IPS-15b (cell line): ENCODE measurements around the gene NEIL3.
"Not testable (repeated sequence)": the region's sequence is repeated elsewhere in the genome, so short reads cannot be mapped to it uniquely, and the experiment has no call there.

Source experiments
- H3K27me3 ChIP-seq: one replicate; pipeline ENCODE4 v1.6.1; 2013; ENCODE audit warnings: low read length; ENCODE audit not compliant: control insufficient read depth, insufficient read depth
- H3K36me3 ChIP-seq: one replicate; pipeline ENCODE4 v1.6.1; 2013; ENCODE audit warnings: low read length; ENCODE audit not compliant: control insufficient read depth, insufficient read depth
- H3K4me1 ChIP-seq: one replicate; pipeline ENCODE4 v1.6.1; 2013; ENCODE audit warnings: mild to moderate bottlenecking, low read length; ENCODE audit not compliant: control insufficient read depth, insufficient read depth
- H3K4me3 ChIP-seq: one replicate; pipeline ENCODE4 v1.5.1; 2013; ENCODE audit warnings: low read depth, low read length
- H3K9ac ChIP-seq: one replicate; pipeline ENCODE4 v1.6.1; 2013; ENCODE audit warnings: low read depth, mild to moderate bottlenecking, low read length
- H3K9me3 ChIP-seq: one replicate; pipeline ENCODE4 v1.6.1; 2013; ENCODE audit warnings: mild to moderate bottlenecking, low read length; ENCODE audit not compliant: control insufficient read depth, insufficient read depth

Gene NEIL3

GRCh38 chr4:177304094-177304493, 5.6 kb upstream of the NEIL3 start:
- no peak overlapping the region for H3K4me3 ChIP-seq
- no peaks in the 10 kb centered on the region for H3K27me3 ChIP-seq
- no peak overlapping the region for H3K9ac ChIP-seq
- H3K4me1 ChIP-seq, result no peaks in the 10 kb centered on the region
- no peaks in the 10 kb centered on the region for H3K36me3 ChIP-seq
- no peaks in the 10 kb centered on the region for H3K9me3 ChIP-seq

- not testable (repeated sequence) for H3K4me3 ChIP-seq, H3K36me3 ChIP-seq, H3K4me1 ChIP-seq, H3K27me3 ChIP-seq, H3K9ac ChIP-seq, H3K9me3 ChIP-seq
These were observed 4.8 kb upstream of the NEIL3 start for GRCh38 chr4:177304864-177305263.

- no peak overlapping the region for H3K9ac ChIP-seq
- no peaks in the 10 kb centered on the region for H3K9me3 ChIP-seq
- H3K4me3 ChIP-seq, result no peak overlapping the region
- no peaks in the 10 kb centered on the region for H3K36me3 ChIP-seq
- H3K27me3 ChIP-seq, result no peaks in the 10 kb centered on the region
- no peaks in the 10 kb centered on the region for H3K4me1 ChIP-seq
These were observed 1.5 kb upstream of the NEIL3 start for GRCh38 chr4:177308125-177308524.

- Histone ChIP-seq H3K4me1 (no peaks in the 10 kb centered on the region), H3K9me3 (no peaks in the 10 kb centered on the region), H3K9ac (no peak overlapping the region), H3K27me3 (no peaks in the 10 kb centered on the region), H3K4me3 (no peak overlapping the region), H3K36me3 (no peaks in the 10 kb centered on the region)
These were observed 690 bp upstream of the NEIL3 start for GRCh38 chr4:177308847-177309521.

GRCh38 chr4:177311589-177311988, 1.9 kb downstream of the NEIL3 start:
- H3K9ac ChIP-seq, result no peak overlapping the region
- no peaks in the 10 kb centered on the region for H3K27me3 ChIP-seq
- no peaks in the 10 kb centered on the region for H3K4me1 ChIP-seq
- H3K36me3 ChIP-seq, result no peaks in the 10 kb centered on the region
- no peaks in the 10 kb centered on the region for H3K9me3 ChIP-seq
- H3K4me3 ChIP-seq, result no peak overlapping the region

- no peaks in the 10 kb centered on the region for H3K4me1 ChIP-seq
- H3K9ac ChIP-seq, result no peak overlapping the region
- H3K36me3 ChIP-seq, result no peaks in the 10 kb centered on the region
- H3K9me3 ChIP-seq, result no peaks in the 10 kb centered on the region
- H3K4me3 ChIP-seq, result no peak overlapping the region
- no peaks in the 10 kb centered on the region for H3K27me3 ChIP-seq
These were observed 3.6 kb downstream of the NEIL3 start for GRCh38 chr4:177313263-177313662.

GRCh38 chr4:177315767-177316464, 6.2 kb downstream of the NEIL3 start:
- no peak overlapping the region for H3K9ac ChIP-seq
- H3K4me1 ChIP-seq, result peaks cover 3% of the 10 kb centered on the region
- H3K27me3 ChIP-seq, result no peaks in the 10 kb centered on the region
- H3K4me3 ChIP-seq, result no peak overlapping the region
- H3K36me3 ChIP-seq, result no peaks in the 10 kb centered on the region
- H3K9me3 ChIP-seq, result no peaks in the 10 kb centered on the region

GRCh38 chr4:177320721-177321120, 11.0 kb downstream of the NEIL3 start:
- Histone ChIP-seq H3K4me1 (peaks cover 3% of the 10 kb centered on the region), H3K36me3 (no peaks in the 10 kb centered on the region)

GRCh38 chr4:177321647-177322046, 12.0 kb downstream of the NEIL3 start:
- H3K4me1 ChIP-seq, result peaks cover 3% of the 10 kb centered on the region
- H3K36me3 ChIP-seq, result no peaks in the 10 kb centered on the region
- no peak overlapping the region for H3K4me3 ChIP-seq
- H3K9me3 ChIP-seq, result no peaks in the 10 kb centered on the region
- H3K9ac ChIP-seq, result no peak overlapping the region
- no peaks in the 10 kb centered on the region for H3K27me3 ChIP-seq

More at GRCh38 chr4:177320721-177321120, 11.0 kb downstream of the NEIL3 start:
- no peak overlapping the region for H3K9ac ChIP-seq
- no peak overlapping the region for H3K4me3 ChIP-seq
- no peaks in the 10 kb centered on the region for H3K9me3 ChIP-seq
- H3K27me3 ChIP-seq, result no peaks in the 10 kb centered on the region

- Histone ChIP-seq H3K9me3 (no peaks in the 10 kb centered on the region), H3K4me1 (peaks cover 3% of the 10 kb centered on the region), H3K9ac (no peak overlapping the region), H3K27me3 (no peaks in the 10 kb centered on the region), H3K36me3 (no peaks in the 10 kb centered on the region), H3K4me3 (no peak overlapping the region)
These were observed 12.6 kb downstream of the NEIL3 start for GRCh38 chr4:177322266-177322665.

GRCh38 chr4:177322881-177323280, 13.2 kb downstream of the NEIL3 start:
- no peaks in the 10 kb centered on the region for H3K36me3 ChIP-seq
- no peaks in the 10 kb centered on the region for H3K27me3 ChIP-seq
- peaks cover 3% of the 10 kb centered on the region for H3K4me1 ChIP-seq

GRCh38 chr4:177323416-177323815, 13.7 kb downstream of the NEIL3 start:
- no peaks in the 10 kb centered on the region for H3K36me3 ChIP-seq
- no peak overlapping the region for H3K9ac ChIP-seq
- no peaks in the 10 kb centered on the region for H3K27me3 ChIP-seq
- no peaks in the 10 kb centered on the region for H3K9me3 ChIP-seq
- peaks cover 3% of the 10 kb centered on the region for H3K4me1 ChIP-seq
- no peak overlapping the region for H3K4me3 ChIP-seq

More at GRCh38 chr4:177322881-177323280, 13.2 kb downstream of the NEIL3 start:
- Histone ChIP-seq H3K9me3 (no peaks in the 10 kb centered on the region), H3K4me3 (no peak overlapping the region), H3K9ac (no peak overlapping the region)
